Esophagus muscularis mucosa (tissue), 4 donors: ENCODE measurements around the gene PLPPR3. TPM values are rescaled to one million over a fixed set of nuclear protein-coding genes. Genes with fewer than 3 reads are reported as not detected.

Source experiments
- DNase-seq: peaks from one replicate; pipeline ENCODE4 v3.0.0-alpha.2; 2017; ENCODE audit errors: extremely low spot score
- H3K27ac ChIP-seq, 4 donors: fragments of 200-600 bp; sonication (generic); replicated peaks in 1 of 4; 1 replicate in 3 of 4; 2 replicates in 1 of 4; pipeline ENCODE4 v1.5.1; 2016 to 2019; ENCODE audit warnings: mild to moderate bottlenecking in 1 of 4
- H3K27me3 ChIP-seq, 4 donors: fragments of 200-600 bp; sonication (generic); one replicate each; pipeline versions ENCODE4 v1.5.1 to v1.6.0; 2016 to 2019
- H3K36me3 ChIP-seq, 4 donors: fragments of 200-600 bp; sonication (generic); one replicate each; pipeline ENCODE4 v1.5.1; 2016 to 2019
- H3K4me1 ChIP-seq, 4 donors: fragments of 200-600 bp; sonication (generic); one replicate each; pipeline ENCODE4 v1.5.1; 2016 to 2019
- H3K4me3 ChIP-seq, 4 donors: fragments of 200-600 bp; sonication (generic); 1 replicate in 2 of 4; 2 replicates in 2 of 4; pipeline ENCODE4 v1.5.1; 2016 to 2019; ENCODE audit warnings: mild to moderate bottlenecking in 4 of 4, moderate library complexity in 1 of 4
- H3K9me3 ChIP-seq, 4 donors: fragments of 200-600 bp; sonication (generic); 1 replicate in 3 of 4; 2 replicates in 1 of 4; pipeline ENCODE4 v1.5.1; 2016 to 2019
- EP300 ChIP-seq: sonication (generic); formaldehyde crosslinking; IDR thresholded peaks from one replicate; pipeline ENCODE4 v1.6.1; 2017; ENCODE audit warnings: antibody characterized with exemption
- POLR2A ChIP-seq: fragments of 450-650 bp; IDR thresholded peaks from one replicate; pipeline ENCODE4 v1.6.1; 2017; ENCODE audit warnings: antibody characterized with exemption, moderate library complexity, mild to moderate bottlenecking, low read depth
- POLR2AphosphoS5 ChIP-seq, 2 donors: sonication (generic); formaldehyde crosslinking; IDR thresholded peaks; one replicate each; pipeline ENCODE4 v1.6.1; 2017; ENCODE audit warnings: antibody characterized with exemption in 2 of 2
- WGBS: methylation state at CpG from one replicate; pipeline ENCODE4 v1.1.5; 2018; 5-methylcytosine and 5-hydroxymethylcytosine counted together
- intact Hi-C: fragments of 100-400 bp; cut with DNase I; formaldehyde crosslinking; loops from one replicate; pipeline ENCODE4 v1.15.1; 2023
- total RNA-seq, 4 donors: library from RNA; depleted of rRNA; stranded (reverse); fragments of >200 nt; gene quantifications; one replicate each; pipeline versions ENCODE4 v1.1.0 to v1.2.1, GENCODE V29; 2016
- TF ChIP-seq, protein P1 (sequence below), 3 experiments: fragments of 200-600 bp in 2 of 3; fragments of 450-650 bp in 1 of 3; sonication (generic) in 2 of 3; IDR thresholded peaks; one replicate each; pipeline ENCODE4 v1.5.1; 2017 to 2019; ENCODE audit warnings: antibody characterized with exemption in 3 of 3, mild to moderate bottlenecking in 2 of 3, moderate library complexity in 1 of 3

Gene PLPPR3
- total RNA-seq, 4 donors from 2014 or later = not detected

DNA sequence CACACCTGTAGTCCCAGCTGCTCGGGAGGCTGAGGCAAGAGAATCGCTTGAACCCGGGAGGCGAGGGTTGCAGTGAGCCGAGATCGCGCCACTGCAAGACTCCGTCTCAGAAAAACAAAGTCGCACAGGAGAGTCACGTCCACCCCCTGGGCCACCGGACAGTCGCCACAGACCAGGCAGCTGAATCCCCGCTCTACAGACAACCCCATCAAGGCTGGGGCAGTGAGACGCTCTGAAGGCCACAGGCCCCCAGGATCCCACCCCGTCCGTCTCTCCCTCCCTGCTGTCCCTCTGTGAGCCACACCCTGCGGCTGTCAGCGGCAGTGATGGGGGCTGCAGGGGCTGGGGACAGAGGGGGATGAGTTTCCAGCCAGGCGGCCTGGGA lies 40.0 kb downstream of the PLPPR3 start:
- peak overlapping the region in 3 of 4 donors; percentile 37 to 61 (median 60) for H3K27ac ChIP-seq
- peaks cover 0 to 22% (median 0%) of the 10 kb centered on the region in 4 donors for H3K27me3 ChIP-seq
- H3K4me3 ChIP-seq = peak overlapping the region in 3 of 4 donors; percentile 12 to 34 (median 18)
- peaks cover 7 to 34% (median 13%) of the 10 kb centered on the region in 4 donors for H3K4me1 ChIP-seq
- WGBS = 90% methylated on average over 16 of the region's 19 CpGs
- H3K9me3 ChIP-seq = no peaks in the 10 kb centered on the region
- TF ChIP-seq EP300 = no peak
- TF ChIP-seq POLR2AphosphoS5 (IDR thresholded peaks at IDR 0.05) = no peak
- TF ChIP-seq, protein P1, sequence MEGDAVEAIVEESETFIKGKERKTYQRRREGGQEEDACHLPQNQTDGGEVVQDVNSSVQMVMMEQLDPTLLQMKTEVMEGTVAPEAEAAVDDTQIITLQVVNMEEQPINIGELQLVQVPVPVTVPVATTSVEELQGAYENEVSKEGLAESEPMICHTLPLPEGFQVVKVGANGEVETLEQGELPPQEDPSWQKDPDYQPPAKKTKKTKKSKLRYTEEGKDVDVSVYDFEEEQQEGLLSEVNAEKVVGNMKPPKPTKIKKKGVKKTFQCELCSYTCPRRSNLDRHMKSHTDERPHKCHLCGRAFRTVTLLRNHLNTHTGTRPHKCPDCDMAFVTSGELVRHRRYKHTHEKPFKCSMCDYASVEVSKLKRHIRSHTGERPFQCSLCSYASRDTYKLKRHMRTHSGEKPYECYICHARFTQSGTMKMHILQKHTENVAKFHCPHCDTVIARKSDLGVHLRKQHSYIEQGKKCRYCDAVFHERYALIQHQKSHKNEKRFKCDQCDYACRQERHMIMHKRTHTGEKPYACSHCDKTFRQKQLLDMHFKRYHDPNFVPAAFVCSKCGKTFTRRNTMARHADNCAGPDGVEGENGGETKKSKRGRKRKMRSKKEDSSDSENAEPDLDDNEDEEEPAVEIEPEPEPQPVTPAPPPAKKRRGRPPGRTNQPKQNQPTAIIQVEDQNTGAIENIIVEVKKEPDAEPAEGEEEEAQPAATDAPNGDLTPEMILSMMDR (IDR thresholded peaks at IDR 0.05) = no peak
- no peak for TF ChIP-seq POLR2A
- intact Hi-C loops = no loop called here
- no peaks in the 10 kb centered on the region for H3K36me3 ChIP-seq
- DNase-seq = no peak

DNA sequence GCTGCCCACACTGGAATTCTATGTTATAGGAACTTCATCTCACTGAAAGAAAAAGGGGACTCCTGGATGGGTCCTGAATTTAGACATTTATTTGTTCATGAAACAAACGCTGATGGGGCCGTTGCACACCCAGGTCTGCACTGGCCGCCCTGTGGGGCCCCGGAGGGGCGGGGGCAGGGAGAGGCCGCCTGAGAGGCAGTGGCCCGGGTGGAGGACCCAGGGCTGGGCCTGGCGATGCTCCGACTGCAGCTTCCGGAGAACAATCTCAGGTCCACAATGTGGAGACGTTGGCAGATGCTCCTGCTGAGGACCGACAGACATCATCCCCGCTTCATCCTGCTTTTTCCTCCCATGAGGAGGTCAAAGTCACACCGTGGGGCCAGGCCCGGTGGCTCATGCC lies 40.8 kb downstream of the PLPPR3 start:
- Histone ChIP-seq H3K27me3 (peaks cover 0 to 24% (median 0%) of the 10 kb centered on the region in 4 donors), H3K9me3 (no peaks in the 10 kb centered on the region), H3K4me3 (no peak overlapping the region), H3K4me1 (peaks cover 7 to 34% (median 13%) of the 10 kb centered on the region in 4 donors), H3K36me3 (no peaks in the 10 kb centered on the region), H3K27ac (no peak overlapping the region)
- intact Hi-C loops = no loop called here
- WGBS = 92% methylated on average over 8 of the region's 15 CpGs
- TF ChIP-seq, protein P1 (IDR thresholded peaks at IDR 0.05) = no peak
- TF ChIP-seq POLR2AphosphoS5 (IDR thresholded peaks at IDR 0.05) (no peak), EP300 (no peak), POLR2A (no peak)
- DNase-seq = no peak

DNA sequence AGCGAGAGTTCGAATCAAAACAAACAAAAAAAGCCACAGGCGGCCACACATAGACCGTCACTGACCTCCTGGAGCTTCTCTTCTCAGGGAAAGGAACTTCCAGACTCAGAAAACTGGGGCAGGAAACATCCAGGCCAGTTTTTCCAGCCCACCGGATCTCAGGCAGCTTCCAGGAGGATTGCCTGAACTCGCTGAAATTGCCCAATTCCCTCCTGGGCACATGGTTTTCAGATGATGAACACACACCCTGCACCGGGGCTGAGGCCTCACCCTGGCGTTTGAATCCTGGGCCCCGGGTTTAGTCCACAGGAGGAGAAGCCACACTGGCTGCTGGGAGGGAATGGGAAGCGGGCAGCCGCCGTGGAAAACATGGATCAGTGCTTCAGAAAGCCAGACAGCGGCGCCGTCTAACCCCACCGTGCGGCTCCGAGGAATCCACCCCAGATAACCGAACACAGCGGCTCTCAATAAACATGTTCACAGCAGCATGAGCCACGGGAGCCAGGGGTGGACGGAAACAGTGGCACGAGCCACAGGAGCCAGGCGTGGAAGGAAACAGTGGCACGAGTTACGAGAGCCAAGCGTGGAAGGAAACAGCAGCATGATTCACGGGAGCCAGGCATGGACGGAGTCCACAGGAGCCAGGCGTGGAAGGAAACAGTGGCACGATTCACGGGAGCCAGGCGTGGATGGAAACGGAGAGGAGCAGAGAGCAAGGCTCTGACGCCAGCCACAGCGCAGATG lies 42.7 kb downstream of the PLPPR3 start:
- H3K27me3 ChIP-seq = peaks cover 0 to 31% (median 0%) of the 10 kb centered on the region in 4 donors
- TF ChIP-seq EP300 (no peak), POLR2A (no peak), POLR2AphosphoS5 (IDR thresholded peaks at IDR 0.05) (peak; percentile 7 to 19)
- TF ChIP-seq, protein P1 (IDR thresholded peaks at IDR 0.05) = no peak
- no peaks in the 10 kb centered on the region for H3K36me3 ChIP-seq
- no peak for DNase-seq
- peak overlapping the region in 3 of 4 donors; percentile 34 to 58 (median 43) for H3K27ac ChIP-seq
- WGBS = 71% methylated on average over 35 of the region's 36 CpGs
- intact Hi-C loops = no loop called here
- H3K4me1 ChIP-seq = peaks cover 7 to 27% (median 13%) of the 10 kb centered on the region in 4 donors
- H3K4me3 ChIP-seq = peak overlapping the region in 1 of 4 donors; percentile 3
- no peaks in the 10 kb centered on the region for H3K9me3 ChIP-seq

DNA sequence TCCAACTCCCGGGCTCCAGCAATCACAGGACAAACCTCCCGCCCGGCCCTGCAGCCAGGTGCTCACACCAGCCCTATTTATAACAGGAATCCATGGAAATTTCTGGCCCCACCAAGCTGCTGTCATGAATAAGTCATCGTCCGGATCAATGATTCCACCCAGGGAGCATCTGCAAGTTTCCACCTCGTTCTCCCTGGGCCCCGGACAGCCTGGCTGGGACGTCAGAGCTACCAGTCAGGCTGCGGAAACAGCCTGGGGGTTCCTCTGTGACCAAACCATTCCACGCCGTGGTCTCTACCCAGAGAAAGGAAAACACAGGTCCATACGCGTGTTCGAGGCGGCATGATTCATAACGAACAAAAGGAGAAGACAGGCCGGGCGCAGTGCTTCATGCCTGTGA lies 45.2 kb downstream of the PLPPR3 start:
- intact Hi-C loops = no loop called here
- Histone ChIP-seq H3K4me3 (no peak overlapping the region), H3K9me3 (no peaks in the 10 kb centered on the region), H3K27me3 (peaks cover 0 to 32% (median 0%) of the 10 kb centered on the region in 4 donors), H3K27ac (no peak overlapping the region), H3K36me3 (no peaks in the 10 kb centered on the region), H3K4me1 (peaks cover 0 to 8% (median 3%) of the 10 kb centered on the region in 4 donors)
- 92% methylated on average over 18 of the region's 18 CpGs for WGBS
- DNase-seq = no peak
- TF ChIP-seq POLR2AphosphoS5 (IDR thresholded peaks at IDR 0.05) (no peak), EP300 (no peak), POLR2A (no peak)
- TF ChIP-seq, protein P1 (IDR thresholded peaks at IDR 0.05) = no peak
